MG63 (cell line): ENCODE data around the gene DCTPP1. TPM values are rescaled to one million over a fixed set of nuclear protein-coding genes. Genes with fewer than 3 reads are reported as not detected.

Source experiments
- DNase-seq: peaks from one replicate; pipeline ENCODE4 v3.0.0-alpha.2; 2020
- H3K27me3 ChIP-seq: fragments of 250-450 bp; sonication (Bioruptor Pico); 2 replicates; pipeline ENCODE4 v1.5.1; 2020; ENCODE audit warnings: mild to moderate bottlenecking, moderate library complexity
- H3K36me3 ChIP-seq: fragments of 250-450 bp; sonication (Bioruptor Pico); 2 replicates; pipeline ENCODE4 v1.5.1; 2020; ENCODE audit warnings: mild to moderate bottlenecking, moderate library complexity
- H3K4me3 ChIP-seq: fragments of 250-450 bp; sonication (Bioruptor Pico); 2 replicates; pipeline ENCODE4 v1.5.1; 2020; ENCODE audit warnings: mild to moderate bottlenecking, moderate library complexity
- H3K9me3 ChIP-seq: fragments of 250-450 bp; sonication (Bioruptor Pico); 2 replicates; pipeline ENCODE4 v1.5.1; 2020; ENCODE audit warnings: mild to moderate bottlenecking, moderate library complexity
- total RNA-seq: library from RNA; depleted of rRNA; stranded (reverse); fragments of >200 nt; shearing (Covaris generic); gene quantifications from 2 replicates; pipeline ENCODE4 v1.2.3, GENCODE V29; 2014; ENCODE audit warnings: low replicate concordance

Gene DCTPP1
- total RNA-seq, 1 experiment from 2014 or later = 131 TPM

GRCh38 chr16:30429418-30429677 lies 482 bp downstream of the DCTPP1 start:
- Histone ChIP-seq H3K36me3 (peaks cover 44% of the 10 kb centered on the region), H3K9me3 (no peaks in the 10 kb centered on the region)

GRCh38 chr16:30428055-30428454 lies 1.8 kb downstream of the DCTPP1 start:
- no peak for DNase-seq
- Histone ChIP-seq H3K27me3 (no peaks in the 10 kb centered on the region), H3K4me3 (no peak overlapping the region), H3K36me3 (peaks cover 56% of the 10 kb centered on the region), H3K9me3 (no peaks in the 10 kb centered on the region)

More at GRCh38 chr16:30429418-30429677, 482 bp downstream of the DCTPP1 start:
- Histone ChIP-seq H3K27me3 (no peaks in the 10 kb centered on the region), H3K4me3 (peak overlapping the region; percentile 87)
- no peak for DNase-seq

GRCh38 chr16:30421010-30421409 lies 8.8 kb downstream of the DCTPP1 start:
- DNase-seq = no peak
- Histone ChIP-seq H3K27me3 (no peaks in the 10 kb centered on the region), H3K4me3 (no peak overlapping the region), H3K9me3 (no peaks in the 10 kb centered on the region), H3K36me3 (peaks cover 68% of the 10 kb centered on the region)

DNA sequence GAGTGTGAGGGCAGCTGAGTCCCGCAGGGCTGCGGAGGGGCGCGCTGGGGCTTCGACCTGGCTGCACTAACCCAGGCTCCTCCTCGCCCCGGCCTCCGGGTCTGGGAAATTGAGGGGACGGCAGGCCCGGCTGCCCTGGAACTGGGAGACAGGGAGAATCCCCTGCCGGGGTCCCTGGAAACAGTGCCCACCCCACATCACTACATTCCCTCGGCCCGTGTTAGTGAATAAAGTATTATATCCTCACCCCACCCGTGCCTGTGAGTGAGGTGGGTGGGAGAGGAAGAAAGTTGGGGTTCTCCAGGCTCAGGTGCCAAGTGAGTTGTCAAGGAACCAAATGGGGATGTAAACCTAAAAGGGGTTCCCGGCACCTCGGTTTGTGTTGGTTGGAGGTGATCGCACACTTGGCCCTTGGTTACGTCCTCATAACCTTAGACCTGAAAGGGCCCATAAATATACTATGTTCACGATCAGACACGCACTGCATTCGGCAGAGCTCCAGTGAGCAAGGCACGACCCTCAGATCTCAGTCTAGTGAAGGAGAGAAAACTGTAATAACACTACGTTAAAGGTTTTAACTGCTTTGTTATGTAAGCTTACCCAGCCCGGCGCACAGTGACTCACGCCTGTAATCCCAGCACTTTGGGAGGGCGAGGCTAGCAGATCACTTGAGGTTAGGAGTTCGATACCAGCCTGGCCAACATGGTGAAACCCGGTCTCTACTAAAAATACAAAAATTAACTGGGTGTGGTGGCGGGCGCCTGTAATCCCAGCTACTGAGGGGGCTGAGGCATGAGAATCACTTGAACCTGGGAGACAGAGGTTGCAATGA lies 11.3 kb downstream of the DCTPP1 start:
- peaks cover 56% of the 10 kb centered on the region for H3K36me3 ChIP-seq
- DNase-seq = no peak
- H3K9me3 ChIP-seq = no peaks in the 10 kb centered on the region
- no peaks in the 10 kb centered on the region for H3K27me3 ChIP-seq
- H3K4me3 ChIP-seq = no peak overlapping the region

DNA sequence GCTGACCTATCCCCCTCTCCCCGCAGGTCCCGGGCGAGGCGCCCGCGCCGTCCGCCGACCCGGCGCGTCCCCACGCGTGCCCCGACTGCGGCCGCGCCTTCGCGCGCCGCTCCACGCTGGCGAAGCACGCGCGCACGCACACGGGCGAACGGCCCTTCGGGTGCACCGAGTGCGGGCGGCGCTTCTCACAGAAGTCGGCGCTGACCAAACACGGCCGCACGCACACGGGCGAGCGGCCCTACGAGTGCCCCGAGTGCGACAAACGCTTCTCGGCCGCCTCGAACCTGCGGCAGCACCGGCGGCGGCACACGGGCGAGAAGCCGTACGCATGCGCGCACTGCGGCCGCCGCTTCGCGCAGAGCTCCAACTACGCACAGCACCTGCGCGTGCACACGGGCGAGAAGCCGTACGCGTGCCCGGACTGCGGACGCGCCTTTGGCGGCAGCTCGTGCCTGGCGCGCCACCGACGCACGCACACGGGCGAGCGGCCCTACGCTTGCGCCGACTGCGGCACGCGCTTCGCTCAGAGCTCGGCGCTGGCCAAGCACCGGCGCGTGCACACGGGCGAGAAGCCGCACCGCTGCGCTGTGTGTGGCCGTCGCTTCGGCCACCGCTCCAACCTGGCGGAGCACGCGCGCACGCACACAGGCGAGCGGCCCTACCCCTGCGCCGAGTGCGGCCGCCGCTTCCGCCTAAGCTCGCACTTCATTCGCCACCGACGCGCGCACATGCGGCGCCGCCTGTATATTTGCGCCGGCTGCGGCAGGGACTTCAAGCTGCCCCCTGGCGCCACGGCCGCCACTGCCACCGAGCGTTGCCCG lies 12.1 kb downstream of the DCTPP1 start:
- Histone ChIP-seq H3K9me3 (no peaks in the 10 kb centered on the region), H3K4me3 (no peak overlapping the region), H3K36me3 (peaks cover 57% of the 10 kb centered on the region), H3K27me3 (no peaks in the 10 kb centered on the region)
- no peak for DNase-seq

- Histone ChIP-seq H3K27me3 (no peaks in the 10 kb centered on the region), H3K9me3 (no peaks in the 10 kb centered on the region), H3K4me3 (no peak overlapping the region), H3K36me3 (peaks cover 55% of the 10 kb centered on the region)
- DNase-seq = no peak
Measured at GRCh38 chr16:30416624-30417528, 13.0 kb downstream of the DCTPP1 start.

DNA sequence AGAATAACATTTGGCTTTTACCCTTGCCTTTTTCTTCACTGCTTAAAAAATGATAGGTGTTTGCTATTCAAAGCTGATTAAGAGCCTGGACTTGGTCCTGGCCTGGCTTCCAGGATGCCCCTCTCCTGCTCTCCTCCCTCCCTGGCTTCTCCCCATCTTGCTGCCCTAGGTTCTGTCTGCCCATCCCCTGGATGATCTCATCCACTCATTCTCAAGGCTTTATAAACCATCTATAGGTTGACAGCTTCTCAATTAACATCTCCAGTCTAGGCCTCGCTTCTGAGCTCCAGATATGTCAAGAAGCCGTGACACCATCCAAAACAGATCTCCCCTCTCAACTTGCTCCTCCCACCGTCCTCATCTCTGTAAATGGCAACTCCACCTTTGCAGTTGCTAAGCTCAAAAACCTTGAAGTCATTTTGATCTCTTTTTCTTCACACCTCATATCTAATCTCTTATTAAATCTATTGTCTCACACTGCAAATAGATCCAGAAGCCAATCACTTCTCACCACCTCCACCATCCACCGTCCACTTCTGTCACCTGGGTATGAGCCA lies 13.7 kb downstream of the DCTPP1 start:
- no peak for DNase-seq
- Histone ChIP-seq H3K27me3 (no peaks in the 10 kb centered on the region), H3K4me3 (no peak overlapping the region), H3K36me3 (peaks cover 59% of the 10 kb centered on the region), H3K9me3 (no peaks in the 10 kb centered on the region)

DNA sequence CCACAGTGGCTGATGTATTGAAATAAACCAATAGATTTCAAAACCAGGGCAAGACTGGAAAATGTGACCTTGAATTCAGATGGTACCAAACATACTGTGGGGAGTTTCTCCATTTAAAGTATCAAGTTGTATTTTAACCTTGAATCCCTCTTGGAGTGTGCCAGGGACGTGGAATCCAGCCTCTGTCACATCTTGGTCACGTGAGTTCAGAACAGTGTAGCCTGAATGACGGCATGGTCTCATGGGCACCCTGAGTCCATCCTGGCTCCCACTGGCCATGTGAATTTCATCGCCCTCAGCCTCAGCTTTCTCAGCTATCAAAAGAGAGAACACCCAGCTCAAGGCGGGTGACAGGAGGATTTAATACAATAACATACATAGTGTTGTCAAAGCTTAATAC lies 15.7 kb downstream of the DCTPP1 start:
- no peak overlapping the region for H3K4me3 ChIP-seq
- peaks cover 54% of the 10 kb centered on the region for H3K36me3 ChIP-seq
- DNase-seq = no peak
- H3K9me3 ChIP-seq = no peaks in the 10 kb centered on the region
- H3K27me3 ChIP-seq = no peaks in the 10 kb centered on the region

DNA sequence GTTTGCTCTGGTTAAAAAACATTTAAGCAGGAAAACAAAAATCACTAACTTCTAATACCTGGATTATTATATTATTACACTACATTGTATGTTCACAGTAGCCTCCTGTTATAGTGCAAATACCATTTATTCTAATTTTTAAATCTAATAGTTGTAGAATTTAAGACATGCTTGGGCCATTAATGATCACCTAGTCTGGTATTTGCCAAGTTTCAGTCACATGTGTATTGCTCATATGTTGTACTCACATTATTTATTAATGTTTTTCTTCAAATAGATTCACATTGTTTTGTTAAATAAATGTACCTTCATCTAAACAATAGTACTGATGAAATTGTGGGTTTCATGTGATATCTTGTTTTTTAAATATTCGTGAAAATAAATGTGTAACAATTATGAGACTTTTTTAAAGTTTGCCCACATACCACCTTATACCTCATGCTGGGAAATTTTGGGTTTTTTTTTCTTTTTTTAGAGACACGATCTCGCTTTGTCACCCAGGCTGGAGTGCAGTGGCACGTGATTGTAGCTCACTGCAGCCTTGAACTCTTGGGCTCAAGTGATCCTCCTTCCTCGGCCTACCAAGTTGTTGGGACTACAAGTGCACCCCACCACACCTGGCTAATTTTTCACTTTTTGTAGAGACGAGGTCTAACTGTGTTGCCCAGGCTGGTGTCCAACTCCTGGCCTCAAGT lies 16.6 kb downstream of the DCTPP1 start:
- DNase-seq = no peak
- Histone ChIP-seq H3K9me3 (no peaks in the 10 kb centered on the region), H3K4me3 (no peak overlapping the region), H3K27me3 (no peaks in the 10 kb centered on the region), H3K36me3 (peaks cover 49% of the 10 kb centered on the region)

GRCh38 chr16:30409125-30410060 lies 20.4 kb downstream of the DCTPP1 start:
- no peak overlapping the region for H3K4me3 ChIP-seq
- no peaks in the 10 kb centered on the region for H3K9me3 ChIP-seq
- peak; percentile 87 for DNase-seq
- H3K36me3 ChIP-seq = peaks cover 41% of the 10 kb centered on the region
- no peaks in the 10 kb centered on the region for H3K27me3 ChIP-seq

- peak overlapping the region; percentile 73 for H3K4me3 ChIP-seq
- H3K27me3 ChIP-seq = no peaks in the 10 kb centered on the region
- no peak for DNase-seq
- peaks cover 27% of the 10 kb centered on the region for H3K36me3 ChIP-seq
- no peaks in the 10 kb centered on the region for H3K9me3 ChIP-seq
Measured at GRCh38 chr16:30407804-30408534, 21.9 kb downstream of the DCTPP1 start.

DNA sequence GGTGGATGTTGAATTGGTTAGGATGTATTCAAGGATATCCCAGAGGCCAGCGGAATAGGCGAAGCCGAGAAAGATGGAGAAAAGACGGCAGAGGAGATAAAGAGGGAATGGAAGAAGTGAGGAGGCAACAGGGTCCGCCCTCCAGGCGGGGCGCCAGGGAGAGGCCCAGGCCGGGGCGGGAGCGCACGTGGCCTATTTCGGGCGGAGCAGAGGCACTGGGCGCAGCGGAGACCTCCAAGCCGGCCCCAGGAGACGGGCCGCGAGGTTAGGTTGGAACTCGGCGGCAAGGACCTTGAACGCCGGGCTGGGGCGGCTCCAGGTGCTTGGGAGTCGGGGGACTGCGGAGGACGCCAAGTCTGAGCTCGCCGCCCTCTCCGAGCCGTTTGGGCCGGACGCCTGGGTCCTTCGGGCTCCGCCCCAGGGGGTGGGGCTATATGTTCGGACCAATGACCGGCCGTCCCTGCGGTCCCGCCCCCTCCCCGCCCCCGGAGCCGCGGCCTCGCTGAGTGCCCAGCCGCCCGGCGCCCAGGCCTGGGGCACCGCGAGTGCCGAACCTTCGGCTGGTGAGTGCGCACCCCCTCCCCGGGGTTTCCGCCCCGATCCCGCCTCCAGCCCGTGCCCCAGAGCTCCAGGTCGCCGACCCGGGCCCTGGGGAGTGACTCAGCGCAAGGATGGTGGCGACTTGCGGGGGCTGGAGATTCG lies 22.6 kb downstream of the DCTPP1 start, which contains the start of gene ZNF771:
ZNF771 (plus strand) TSS at position 505 of the 702 bp plus-strand sequence. CDS start 448 bp downstream, outside the sequence.
- H3K36me3 ChIP-seq = peaks cover 22% of the 10 kb centered on the region
- no peaks in the 10 kb centered on the region for H3K27me3 ChIP-seq
- peak; percentile 95 for DNase-seq
- H3K9me3 ChIP-seq = no peaks in the 10 kb centered on the region
- peak within 1 kb of the TSS; percentile 73 for H3K4me3 ChIP-seq

- DNase-seq = no peak
- Histone ChIP-seq H3K36me3 (peaks cover 17% of the 10 kb centered on the region), H3K27me3 (no peaks in the 10 kb centered on the region), H3K4me3 (peak overlapping the region; percentile 73), H3K9me3 (no peaks in the 10 kb centered on the region)
Measured at GRCh38 chr16:30406795-30407101, 23.1 kb downstream of the DCTPP1 start.

DNA sequence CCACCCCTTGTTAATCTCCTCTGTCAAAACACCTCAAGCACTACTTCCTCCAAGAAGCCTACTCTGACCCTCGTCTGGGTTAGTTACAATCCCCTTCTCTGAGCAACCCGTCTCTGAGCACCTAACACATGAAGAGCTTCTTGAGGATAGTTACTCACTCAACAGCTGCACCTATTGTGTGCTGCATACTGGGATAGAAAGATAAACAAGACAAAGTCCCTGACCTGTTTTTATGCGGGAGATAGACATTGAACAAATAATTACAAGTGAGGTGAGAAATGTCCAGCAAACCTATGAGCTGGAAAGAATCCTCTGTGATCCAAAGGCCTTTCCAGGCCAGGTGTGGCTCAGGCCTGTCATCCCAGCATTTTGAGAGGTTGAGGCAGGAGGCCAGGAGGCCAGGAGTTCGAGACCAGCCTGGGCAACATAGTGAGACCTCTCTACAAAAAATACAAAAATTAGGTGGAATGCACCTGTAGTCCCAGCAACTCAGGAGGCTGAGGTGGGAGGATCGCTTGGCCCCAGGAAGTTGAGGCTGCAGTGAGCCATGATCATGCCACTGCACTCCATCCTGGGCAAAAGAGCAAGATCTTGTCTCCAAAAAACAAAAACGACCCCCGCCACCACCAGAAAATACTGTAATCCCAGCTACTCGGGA lies 27.9 kb downstream of the DCTPP1 start:
- H3K4me3 ChIP-seq = no peak overlapping the region
- no peak for DNase-seq
- no peaks in the 10 kb centered on the region for H3K27me3 ChIP-seq
- H3K9me3 ChIP-seq = no peaks in the 10 kb centered on the region
- peaks cover 17% of the 10 kb centered on the region for H3K36me3 ChIP-seq
